HL-60 (cell line): ENCODE measurements around the gene LIFR.

Experiments used
- GABPA ChIP-seq: IDR thresholded peaks from 2 replicates; pipeline ENCODE4 v1.6.1; 2012; ENCODE audit warnings: low read depth
- SPI1 ChIP-seq: IDR thresholded peaks from 2 replicates; pipeline ENCODE4 v1.6.1; 2012; ENCODE audit warnings: low read depth, mild to moderate bottlenecking, borderline replicate concordance
- TF ChIP-seq, protein P1 (sequence below): IDR thresholded peaks from one replicate; pipeline ENCODE4 v1.5.1; 2011; ENCODE audit warnings: low read length, control low read depth, inconsistent platforms; ENCODE audit not compliant: insufficient read depth
- TF ChIP-seq, protein P2 (sequence below): IDR thresholded peaks from 2 replicates; pipeline ENCODE4 v1.6.1; 2012; ENCODE audit warnings: low read depth; ENCODE audit not compliant: insufficient replicate concordance

DNA sequence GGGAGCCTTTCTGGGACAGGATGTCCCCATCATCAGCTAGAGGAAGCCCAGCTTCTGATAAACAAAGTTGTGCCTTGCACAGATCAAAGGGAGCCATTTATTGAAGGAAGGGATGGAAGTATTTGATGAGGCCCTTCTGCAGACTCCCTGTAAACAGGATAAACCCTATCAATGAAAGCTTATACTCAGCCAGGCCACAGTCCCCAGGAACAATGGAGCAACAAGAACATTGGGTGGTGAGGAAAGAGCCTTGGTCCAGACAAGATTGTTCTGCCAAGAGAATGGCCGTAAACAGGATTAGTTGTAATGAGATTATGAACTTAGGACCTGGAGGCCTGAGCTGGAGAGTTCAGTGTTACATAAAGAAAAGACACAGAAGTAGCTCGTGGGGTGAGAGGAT is 40.5 kb upstream of the LIFR start:
- TF ChIP-seq, protein P1, sequence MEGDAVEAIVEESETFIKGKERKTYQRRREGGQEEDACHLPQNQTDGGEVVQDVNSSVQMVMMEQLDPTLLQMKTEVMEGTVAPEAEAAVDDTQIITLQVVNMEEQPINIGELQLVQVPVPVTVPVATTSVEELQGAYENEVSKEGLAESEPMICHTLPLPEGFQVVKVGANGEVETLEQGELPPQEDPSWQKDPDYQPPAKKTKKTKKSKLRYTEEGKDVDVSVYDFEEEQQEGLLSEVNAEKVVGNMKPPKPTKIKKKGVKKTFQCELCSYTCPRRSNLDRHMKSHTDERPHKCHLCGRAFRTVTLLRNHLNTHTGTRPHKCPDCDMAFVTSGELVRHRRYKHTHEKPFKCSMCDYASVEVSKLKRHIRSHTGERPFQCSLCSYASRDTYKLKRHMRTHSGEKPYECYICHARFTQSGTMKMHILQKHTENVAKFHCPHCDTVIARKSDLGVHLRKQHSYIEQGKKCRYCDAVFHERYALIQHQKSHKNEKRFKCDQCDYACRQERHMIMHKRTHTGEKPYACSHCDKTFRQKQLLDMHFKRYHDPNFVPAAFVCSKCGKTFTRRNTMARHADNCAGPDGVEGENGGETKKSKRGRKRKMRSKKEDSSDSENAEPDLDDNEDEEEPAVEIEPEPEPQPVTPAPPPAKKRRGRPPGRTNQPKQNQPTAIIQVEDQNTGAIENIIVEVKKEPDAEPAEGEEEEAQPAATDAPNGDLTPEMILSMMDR, result no peak
- no peak for TF ChIP-seq GABPA
- TF ChIP-seq SPI1, result no peak
- TF ChIP-seq, protein P2, sequence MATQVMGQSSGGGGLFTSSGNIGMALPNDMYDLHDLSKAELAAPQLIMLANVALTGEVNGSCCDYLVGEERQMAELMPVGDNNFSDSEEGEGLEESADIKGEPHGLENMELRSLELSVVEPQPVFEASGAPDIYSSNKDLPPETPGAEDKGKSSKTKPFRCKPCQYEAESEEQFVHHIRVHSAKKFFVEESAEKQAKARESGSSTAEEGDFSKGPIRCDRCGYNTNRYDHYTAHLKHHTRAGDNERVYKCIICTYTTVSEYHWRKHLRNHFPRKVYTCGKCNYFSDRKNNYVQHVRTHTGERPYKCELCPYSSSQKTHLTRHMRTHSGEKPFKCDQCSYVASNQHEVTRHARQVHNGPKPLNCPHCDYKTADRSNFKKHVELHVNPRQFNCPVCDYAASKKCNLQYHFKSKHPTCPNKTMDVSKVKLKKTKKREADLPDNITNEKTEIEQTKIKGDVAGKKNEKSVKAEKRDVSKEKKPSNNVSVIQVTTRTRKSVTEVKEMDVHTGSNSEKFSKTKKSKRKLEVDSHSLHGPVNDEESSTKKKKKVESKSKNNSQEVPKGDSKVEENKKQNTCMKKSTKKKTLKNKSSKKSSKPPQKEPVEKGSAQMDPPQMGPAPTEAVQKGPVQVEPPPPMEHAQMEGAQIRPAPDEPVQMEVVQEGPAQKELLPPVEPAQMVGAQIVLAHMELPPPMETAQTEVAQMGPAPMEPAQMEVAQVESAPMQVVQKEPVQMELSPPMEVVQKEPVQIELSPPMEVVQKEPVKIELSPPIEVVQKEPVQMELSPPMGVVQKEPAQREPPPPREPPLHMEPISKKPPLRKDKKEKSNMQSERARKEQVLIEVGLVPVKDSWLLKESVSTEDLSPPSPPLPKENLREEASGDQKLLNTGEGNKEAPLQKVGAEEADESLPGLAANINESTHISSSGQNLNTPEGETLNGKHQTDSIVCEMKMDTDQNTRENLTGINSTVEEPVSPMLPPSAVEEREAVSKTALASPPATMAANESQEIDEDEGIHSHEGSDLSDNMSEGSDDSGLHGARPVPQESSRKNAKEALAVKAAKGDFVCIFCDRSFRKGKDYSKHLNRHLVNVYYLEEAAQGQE, result no peak
